H1 (cell line): Measurements from ENCODE around the gene MYBPC1. TPM values are rescaled to one million over a fixed set of nuclear protein-coding genes. Genes with fewer than 3 reads are reported as not detected.

Source experiments
- CTCF ChIA-PET: fragments of 300-600 bp; sonication (Branson Sonifier 250); formaldehyde crosslinking; loops from one replicate; lab custom pipeline; 2021; ENCODE audit not compliant: partially characterized antibody; lab: Charles Lee
- POLR2A ChIA-PET: fragments of 300-600 bp; sonication (Branson Sonifier 250); formaldehyde crosslinking; loops from one replicate; lab custom pipeline; 2021; ENCODE audit warnings: inconsistent platforms; ENCODE audit not compliant: partially characterized antibody; lab: Charles Lee
- DNase-seq, 2 experiments: peaks; one replicate each; pipeline versions ENCODE4 v3.0.0 to v3.0.0-alpha.2; 2010 to 2022; ENCODE audit warnings: low spot score in 2 of 2, low read depth in 1 of 2, mixed read lengths in 1 of 2
- FAIRE-seq: peaks from 2 replicates; lab custom pipeline; 2011; peaks lifted over from hg19 to GRCh38; lab: Jason Lieb, UNC
- H2AFZ ChIP-seq: 2 replicates; pipeline ENCODE4 v1.8.1; 2012; ENCODE audit warnings: low read length, inconsistent platforms
- H2AK5ac ChIP-seq: 2 replicates; pipeline ENCODE4 v1.6.1; 2013; ENCODE audit warnings: low read depth, low read length
- H2BK120ac ChIP-seq: replicated peaks from 2 replicates; pipeline ENCODE3; 2013; ENCODE audit warnings: low read depth, low read length, inconsistent platforms
- H2BK12ac ChIP-seq: 2 replicates; pipeline ENCODE4 v1.6.1; 2013; ENCODE audit warnings: low read depth, low read length
- H2BK15ac ChIP-seq: 2 replicates; pipeline ENCODE4 v1.6.1; 2013; ENCODE audit warnings: low read length
- H2BK20ac ChIP-seq: 2 replicates; pipeline ENCODE4 v1.6.1; 2013; ENCODE audit warnings: low read length
- H2BK5ac ChIP-seq: 2 replicates; pipeline ENCODE4 v1.6.1; 2013; ENCODE audit warnings: low read depth, low read length
- H3K14ac ChIP-seq: 2 replicates; pipeline ENCODE4 v1.6.1; 2013; ENCODE audit warnings: inconsistent platforms; ENCODE audit not compliant: insufficient read length
- H3K18ac ChIP-seq: 2 replicates; pipeline ENCODE4 v1.6.1; 2013; ENCODE audit warnings: low read length; ENCODE audit errors: extremely low read depth
- H3K23ac ChIP-seq: 2 replicates; pipeline ENCODE4 v1.6.1; 2013; ENCODE audit warnings: inconsistent platforms; ENCODE audit not compliant: insufficient read length
- H3K23me2 ChIP-seq: 2 replicates; pipeline ENCODE4 v1.6.1; 2013; ENCODE audit warnings: low read depth, low read length
- H3K27ac ChIP-seq: 2 replicates; pipeline ENCODE4 v1.6.1; 2011; ENCODE audit warnings: low read depth, low read length, inconsistent platforms
- H3K27me3 ChIP-seq, 4 experiments: replicated peaks in 1 of 4; 1 replicate in 1 of 4; 2 replicates in 3 of 4; pipeline versions ENCODE4 v1.6.1 to v1.8.1; 2011 to 2013; ENCODE audit warnings: low read length in 3 of 4, mild to moderate bottlenecking in 3 of 4, inconsistent platforms in 2 of 4, mixed read lengths in 2 of 4, moderate library complexity in 1 of 4; ENCODE audit not compliant: control insufficient read depth in 3 of 4, insufficient read depth in 3 of 4; ENCODE audit errors: extremely low read depth in 1 of 4
- H3K36me3 ChIP-seq, 4 experiments: 2 replicates each; pipeline versions ENCODE4 v1.6.1 to v1.8.1; 2011 to 2013; ENCODE audit warnings: mild to moderate bottlenecking in 4 of 4, low read length in 3 of 4, moderate library complexity in 2 of 4, control low read depth in 1 of 4, inconsistent platforms in 1 of 4; ENCODE audit not compliant: insufficient read depth in 4 of 4, control insufficient read depth in 2 of 4
- H3K4ac ChIP-seq: replicated peaks from 2 replicates; pipeline ENCODE3; 2013; ENCODE audit warnings: low read length, low read depth, mixed read lengths, inconsistent platforms; ENCODE audit not compliant: insufficient read length
- H3K4me1 ChIP-seq, 4 experiments: replicated peaks in 1 of 4; 1 replicate in 1 of 4; 2 replicates in 3 of 4; pipeline versions ENCODE4 v1.6.1 to v1.8.1; 2011 to 2013; ENCODE audit warnings: low read length in 3 of 4, inconsistent platforms in 2 of 4, mixed read lengths in 1 of 4; ENCODE audit not compliant: insufficient read depth in 4 of 4, control insufficient read depth in 3 of 4
- H3K4me2 ChIP-seq, 2 experiments: 2 replicates each; pipeline versions ENCODE4 v1.6.1 to v1.8.1; 2011 to 2013; ENCODE audit warnings: low read depth in 2 of 2, low read length in 2 of 2, control low read depth in 1 of 2, inconsistent platforms in 1 of 2, mild to moderate bottlenecking in 1 of 2; ENCODE audit not compliant: insufficient read depth in 1 of 2
- H3K4me3 ChIP-seq, 4 experiments: fragments of 200-600, 300-600 bp in 1 of 4; sonication (generic), shearing (Covaris generic), sonication (Bioruptor Twin) in 1 of 4; 2 replicates each; pipeline versions ENCODE4 v1.5.1 to v1.8.1; 2011 to 2016; ENCODE audit warnings: low read length in 4 of 4, low read depth in 3 of 4, control low read depth in 2 of 4, inconsistent platforms in 2 of 4, mild to moderate bottlenecking in 2 of 4, mixed read lengths in 1 of 4, moderate library complexity in 1 of 4; ENCODE audit not compliant: insufficient read depth in 2 of 4; ENCODE audit errors: extremely low read depth in 1 of 4
- H3K56ac ChIP-seq: replicated peaks from 2 replicates; pipeline ENCODE3; 2013; ENCODE audit warnings: low read depth, mild to moderate bottlenecking, mixed read lengths, low read length, inconsistent platforms; ENCODE audit not compliant: insufficient read length
- H3K79me1 ChIP-seq: 2 replicates; pipeline ENCODE4 v1.6.1; 2013; ENCODE audit warnings: low read depth, low read length, control low read depth
- H3K79me2 ChIP-seq, 2 experiments: 2 replicates each; pipeline versions ENCODE4 v1.6.1 to v1.8.1; 2012 to 2013; ENCODE audit warnings: low read length in 2 of 2, mild to moderate bottlenecking in 2 of 2, inconsistent platforms in 1 of 2; ENCODE audit not compliant: insufficient read depth in 2 of 2, control insufficient read depth in 1 of 2
- H3K9ac ChIP-seq, 4 experiments: replicated peaks in 1 of 4; 1 replicate in 1 of 4; 2 replicates in 3 of 4; pipeline versions ENCODE4 v1.6.1 to v1.8.1; 2011 to 2013; ENCODE audit warnings: low read depth in 3 of 4, low read length in 3 of 4, control low read depth in 2 of 4, mild to moderate bottlenecking in 2 of 4, moderate library complexity in 2 of 4, inconsistent platforms in 1 of 4; ENCODE audit errors: extremely low read depth in 1 of 4
- H3K9me3 ChIP-seq, 2 experiments: 2 replicates each; pipeline versions ENCODE4 v1.6.1 to v1.8.1; 2012 to 2013; ENCODE audit warnings: mild to moderate bottlenecking in 2 of 2, moderate library complexity in 2 of 2, control low read depth in 1 of 2, inconsistent platforms in 1 of 2, low read depth in 1 of 2, low read length in 1 of 2, mixed read lengths in 1 of 2; ENCODE audit not compliant: insufficient read depth in 2 of 2
- H4K20me1 ChIP-seq, 2 experiments: replicated peaks in 1 of 2; 2 replicates each; pipeline versions ENCODE3 to v1.8.1; 2011 to 2013; ENCODE audit warnings: inconsistent platforms in 2 of 2, low read length in 2 of 2, mild to moderate bottlenecking in 1 of 2; ENCODE audit not compliant: insufficient read depth in 2 of 2, control insufficient read depth in 1 of 2
- H4K5ac ChIP-seq: 2 replicates; pipeline ENCODE4 v1.6.1; 2013; ENCODE audit warnings: low read length, low read depth, mixed read lengths, inconsistent platforms; ENCODE audit not compliant: insufficient read length
- H4K8ac ChIP-seq: 2 replicates; pipeline ENCODE4 v1.8.0; 2013; ENCODE audit warnings: mild to moderate bottlenecking, moderate library complexity, low read length, inconsistent platforms; ENCODE audit not compliant: insufficient read depth; ENCODE audit errors: extremely low read depth
- H4K91ac ChIP-seq: replicated peaks from 2 replicates; pipeline ENCODE3; 2013; ENCODE audit warnings: low read length, mixed read lengths, inconsistent platforms; ENCODE audit not compliant: insufficient read length
- ATF2 ChIP-seq: IDR thresholded peaks from 2 replicates; pipeline ENCODE4 v1.6.1; 2012; ENCODE audit warnings: low read length, inconsistent platforms
- CEBPB ChIP-seq: IDR thresholded peaks from 2 replicates; pipeline ENCODE4 v1.6.1; 2012; ENCODE audit warnings: low read depth, low read length
- EZH2 ChIP-seq: fragments of 200-600 bp; sonication (generic); IDR thresholded peaks from 2 replicates; pipeline ENCODE4 v1.7.1; 2012; ENCODE audit warnings: low read depth, mild to moderate bottlenecking, moderate library complexity, low read length, inconsistent platforms; ENCODE audit not compliant: severe bottlenecking
- NANOG ChIP-seq: IDR thresholded peaks from 2 replicates; pipeline ENCODE4 v1.6.1; 2011; ENCODE audit warnings: low read length, low read depth, mild to moderate bottlenecking, inconsistent platforms; ENCODE audit not compliant: insufficient read depth, poor library complexity, severe bottlenecking
- POLR2AphosphoS5 ChIP-seq: IDR thresholded peaks from 2 replicates; pipeline ENCODE4 v1.6.1; 2011; ENCODE audit warnings: low read depth, low read length
- RAD21 ChIP-seq, 2 experiments: IDR thresholded peaks in 1 of 2; conservative IDR thresholded peaks in 1 of 2; 2 replicates each; pipeline ENCODE4 v1.6.1; 2011; ENCODE audit warnings: low read depth in 2 of 2, low read length in 2 of 2, improper control_type of control experiment in 1 of 2, inconsistent platforms in 1 of 2, mild to moderate bottlenecking in 1 of 2, moderate library complexity in 1 of 2
- RBBP5 ChIP-seq: IDR thresholded peaks from 2 replicates; pipeline ENCODE4 v1.7.1; 2012; ENCODE audit warnings: low read depth, mild to moderate bottlenecking, inconsistent platforms, low read length, moderate library complexity, borderline replicate concordance
- RFX5 ChIP-seq: IDR thresholded peaks from 2 replicates; pipeline ENCODE4 v1.6.1; 2011; ENCODE audit warnings: low read depth, low read length, improper control_type of control experiment, borderline replicate concordance
- SP2 ChIP-seq: IDR thresholded peaks from 2 replicates; pipeline ENCODE4 v1.6.1; 2012; ENCODE audit warnings: mild to moderate bottlenecking, low read length, inconsistent platforms
- TBP ChIP-seq: IDR thresholded peaks from 2 replicates; pipeline ENCODE4 v1.6.1; 2011; ENCODE audit warnings: low read depth, low read length, improper control_type of control experiment
- USF2 ChIP-seq: IDR thresholded peaks from 2 replicates; pipeline ENCODE4 v1.6.1; 2011; ENCODE audit warnings: low read length, improper control_type of control experiment
- YY1 ChIP-seq: IDR thresholded peaks from 2 replicates; pipeline ENCODE4 v1.6.1; 2011; ENCODE audit warnings: low read depth, mild to moderate bottlenecking, low read length
- WGBS, 2 experiments: shearing (Covaris generic) in 1 of 2; methylation state at CpG; one replicate each; pipeline versions ENCODE4 v1.1.6 to v1.1.7; 2013 to 2015; ENCODE audit warnings: low lambda C conversion rate in 2 of 2, mixed read lengths in 2 of 2, inconsistent platforms in 1 of 2, low coverage in 1 of 2, missing lambda C conversion rate in 1 of 2; ENCODE audit not compliant: insufficient replicate concordance in 2 of 2, insufficient coverage in 1 of 2, insufficient read length in 1 of 2; ENCODE audit errors: extremely low coverage in 1 of 2, missing lambda C conversion rate in 1 of 2; 5-methylcytosine and 5-hydroxymethylcytosine counted together
- polyA plus RNA-seq, 7 experiments: library from polyadenylated mRNA; depleted of rRNA in 3 of 7; stranded (reverse) in 5 of 7; unstranded in 2 of 7; fragments of >200 nt in 5 of 7; fragments of 200-250 nt in 2 of 7; gene quantifications; 1 replicate in 5 of 7; 2 replicates in 1 of 7; 4 replicates in 1 of 7; pipeline versions ENCODE4 v1.2.1 to v1.2.3, GENCODE V29; 2011 to 2013; ENCODE audit warnings: missing spikeins in 2 of 7, mixed read lengths in 2 of 7
- total RNA-seq: library from RNA; stranded (reverse); fragmentation: NEBNext Ultra II Directional; extraction: Animal tissue kit (Norgen Biotek cat#: 25700); gene quantifications from 2 replicates; pipeline ENCODE4 v1.2.1, GENCODE V29; 2021

MYBPC1 gene
- total and polyA plus RNA-seq, 2 of the 8 experiments (the other 6 are each of a cell fraction or from before 2014, with no cell fraction given), result not detected

- no peak overlapping the region for H4K5ac ChIP-seq
- no peak overlapping the region for H3K4me3 ChIP-seq
- no peak overlapping the region for H3K23ac ChIP-seq
- H3K9me3 ChIP-seq, result no peaks in the 10 kb centered on the region
- H3K79me1 ChIP-seq, result no peaks in the 10 kb centered on the region
- H2BK120ac ChIP-seq, result no peak overlapping the region
- FAIRE-seq (no peak), DNase-seq (no peak)
- no peak overlapping the region for H4K91ac ChIP-seq
- ChIA-PET POLR2A (no interaction called here), CTCF (no interaction called here)
- no peak overlapping the region for H2AFZ ChIP-seq
- H3K79me2 ChIP-seq, result no peaks in the 10 kb centered on the region
- no peak overlapping the region for H2AK5ac ChIP-seq
- no peak overlapping the region for H2BK20ac ChIP-seq
- H4K8ac ChIP-seq, result no peak overlapping the region
- H3K4me1 ChIP-seq, result peaks cover 0 to 3% (median 0%) of the 10 kb centered on the region in 4 experiments; a peak in 1 of 7 replicates
- H3K27ac ChIP-seq, result no peak overlapping the region
- H3K14ac ChIP-seq, result no peak overlapping the region
- no peak overlapping the region for H2BK12ac ChIP-seq
- H3K4me2 ChIP-seq, result no peak overlapping the region
- no peak overlapping the region for H3K18ac ChIP-seq
- no peaks in the 10 kb centered on the region for H3K27me3 ChIP-seq
- no peak overlapping the region for H3K4ac ChIP-seq
- H3K9ac ChIP-seq, result no peak overlapping the region
- no peaks in the 10 kb centered on the region for H3K36me3 ChIP-seq
- WGBS, 2 experiments, result 74% methylated on average over 7 of the region's 7 CpGs; no CpG with 5 or more reads in 1 of the 2 experiments
- no peak overlapping the region for H3K56ac ChIP-seq
- H4K20me1 ChIP-seq, result no peaks in the 10 kb centered on the region
- H2BK5ac ChIP-seq, result no peak overlapping the region
- no peaks in the 10 kb centered on the region for H3K23me2 ChIP-seq
- no peak overlapping the region for H2BK15ac ChIP-seq
- TF ChIP-seq RAD21 (IDR thresholded peaks at IDR 0.05 in 1 of 2, conservative IDR thresholded peaks at IDR 0.05 in 1 of 2; ENCODE audit: low read depth in 2 of 2, low read length in 2 of 2) (no peak), RBBP5 (no peak), TBP (no peak), USF2 (no peak), POLR2AphosphoS5 (no peak), EZH2 (no peak), SP2 (no peak), NANOG (no peak), ATF2 (no peak), CEBPB (no peak), RFX5 (no peak), YY1 (no peak)
Observed at GRCh38 chr12:101664992-101665391, 70.2 kb downstream of the MYBPC1 start.
